SU-DHL-6 (cell line): ENCODE results near the gene TOGARAM2.

Experiments
- CTCF ChIP-seq: fragments of 200-600 bp; sonication (generic); IDR thresholded peaks from one replicate; pipeline ENCODE4 v1.5.1; 2017; ENCODE audit warnings: antibody characterized with exemption, mild to moderate bottlenecking, low read length, moderate library complexity; ENCODE audit not compliant: insufficient read depth, poor library complexity, severe bottlenecking
- EZH2phosphoT487 ChIP-seq: fragments of 200-600 bp; sonication (generic), shearing (Covaris generic); conservative IDR thresholded peaks from 2 replicates; pipeline ENCODE4 v1.6.1; 2018; ENCODE audit warnings: mild to moderate bottlenecking, antibody characterized with exemption, low read length, moderate library complexity, mixed read lengths

GRCh38 chr2:29071032-29071975 is 90.2 kb downstream of the TOGARAM2 start:
- TF ChIP-seq CTCF (no peak), EZH2phosphoT487 (no peak)
